ENCODE measurements around the gene ARFGEF2.
A peak's percentile ranks its signal among the peaks of the same experiment; 100 is the strongest.

ARFGEF2 gene

DNA sequence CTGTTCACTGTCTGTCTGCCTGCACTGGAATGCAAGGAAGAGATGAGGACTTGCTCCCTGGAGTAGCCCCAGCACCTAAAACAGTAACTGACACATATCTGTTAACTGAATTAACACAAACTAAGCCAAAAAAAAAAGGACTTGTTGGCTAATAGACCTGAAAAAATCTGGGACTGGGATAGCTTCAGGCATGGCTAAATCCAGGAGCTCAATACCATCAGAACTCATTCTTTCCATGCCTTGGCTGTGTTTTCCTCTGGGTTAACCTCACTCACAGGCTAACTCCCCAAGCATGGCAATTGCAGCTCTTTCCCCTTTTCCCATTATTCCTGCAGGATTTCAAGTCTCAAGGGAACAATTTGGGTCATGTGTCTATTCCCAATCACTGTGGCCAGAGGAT is 21.6 kb upstream of the ARFGEF2 start:
- no peak for DNase-seq (ENCODE audit: low spot score)

DNA sequence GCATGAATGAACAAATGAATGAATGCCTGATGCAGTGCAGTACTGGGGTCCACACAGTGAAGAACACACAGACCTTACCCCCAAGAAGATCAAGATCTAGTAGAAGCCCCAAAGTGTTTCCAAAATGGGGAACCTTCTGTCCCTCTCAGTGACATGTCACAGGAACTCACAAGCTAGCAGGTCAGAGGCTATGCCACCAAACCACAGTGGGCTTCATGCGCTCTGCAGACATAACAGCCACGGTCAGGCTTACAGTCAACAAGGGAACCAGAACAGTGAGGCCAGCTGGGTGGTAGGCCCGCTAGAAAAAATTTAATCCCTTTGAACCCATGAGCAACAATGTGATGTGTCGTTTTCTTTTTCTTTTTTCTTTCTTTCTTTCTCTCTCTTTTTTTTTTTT is 20.2 kb upstream of the ARFGEF2 start:
- no peak for DNase-seq (ENCODE audit: low spot score)

GRCh38 chr20:48903705-48904104 is 17.8 kb upstream of the ARFGEF2 start:
- DNase-seq (ENCODE audit: low spot score) = no peak

- DNase-seq (ENCODE audit: low spot score) = peak; percentile 76
These were observed 16.8 kb upstream of the ARFGEF2 start for GRCh38 chr20:48904566-48905296.

- DNase-seq (ENCODE audit: low spot score) = no peak
These were observed 16.2 kb upstream of the ARFGEF2 start for GRCh38 chr20:48905297-48905647.

- DNase-seq (ENCODE audit: low spot score) = no peak
These were observed 15.2 kb upstream of the ARFGEF2 start for GRCh38 chr20:48906221-48906877.

DNA sequence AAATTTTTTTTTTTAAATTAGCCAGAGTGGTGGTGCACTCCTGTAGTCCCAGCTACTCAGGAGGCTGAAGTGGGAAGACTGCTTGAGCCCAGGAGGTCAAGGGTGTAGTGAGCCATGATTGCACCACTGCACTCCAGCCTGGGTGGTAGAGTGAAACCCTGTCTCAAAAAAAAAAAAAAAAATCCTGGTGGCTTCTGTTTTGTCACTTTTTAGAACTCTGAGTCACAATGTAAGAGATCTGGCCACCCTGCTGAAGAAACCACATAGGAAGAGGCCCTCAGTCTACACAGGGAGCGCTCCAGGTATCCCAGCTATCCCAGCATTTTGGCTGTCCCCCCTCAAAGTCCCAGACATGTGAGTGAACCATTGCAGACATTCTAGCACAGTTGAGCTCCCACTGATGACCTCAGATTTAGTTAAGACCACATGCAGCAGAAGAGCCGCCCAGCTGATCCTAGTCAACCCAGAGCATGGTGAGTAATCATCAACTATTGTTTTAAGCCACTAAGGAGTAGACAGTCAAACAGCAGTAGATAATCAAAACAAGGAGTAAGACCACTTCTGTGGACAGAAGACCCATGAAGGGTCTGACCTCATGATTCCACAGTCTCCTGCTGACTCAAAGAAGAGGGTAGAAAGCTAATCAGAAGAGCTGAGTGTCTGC is 12.7 kb upstream of the ARFGEF2 start:
- DNase-seq (ENCODE audit: low spot score) = no peak

DNA sequence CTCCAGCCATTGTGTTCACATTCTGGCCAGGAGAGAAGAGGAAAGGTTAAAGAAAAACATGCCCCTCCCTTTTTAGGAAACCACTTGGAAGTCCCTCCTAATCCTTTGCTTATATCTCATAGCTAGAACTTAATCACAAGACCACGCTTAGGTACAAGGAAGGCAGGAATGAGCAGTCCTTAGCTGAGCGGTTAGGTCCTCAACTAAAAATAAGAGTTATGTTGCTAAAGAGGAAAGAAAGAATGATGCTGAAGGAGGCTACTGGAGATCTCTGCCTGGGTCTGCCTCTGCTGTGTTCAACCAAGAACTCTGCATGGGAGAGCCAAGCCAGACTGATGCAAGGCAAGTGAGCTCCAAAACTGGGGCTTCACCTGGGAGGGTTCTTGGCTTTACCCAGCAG is 11.6 kb upstream of the ARFGEF2 start:
- no peak for DNase-seq (ENCODE audit: low spot score)

- no peak for DNase-seq (ENCODE audit: low spot score)
These were observed 11.1 kb upstream of the ARFGEF2 start for GRCh38 chr20:48910347-48910781.

GRCh38 chr20:48912065-48912464 is 9.4 kb upstream of the ARFGEF2 start:
- DNase-seq (ENCODE audit: low spot score) = no peak

DNA sequence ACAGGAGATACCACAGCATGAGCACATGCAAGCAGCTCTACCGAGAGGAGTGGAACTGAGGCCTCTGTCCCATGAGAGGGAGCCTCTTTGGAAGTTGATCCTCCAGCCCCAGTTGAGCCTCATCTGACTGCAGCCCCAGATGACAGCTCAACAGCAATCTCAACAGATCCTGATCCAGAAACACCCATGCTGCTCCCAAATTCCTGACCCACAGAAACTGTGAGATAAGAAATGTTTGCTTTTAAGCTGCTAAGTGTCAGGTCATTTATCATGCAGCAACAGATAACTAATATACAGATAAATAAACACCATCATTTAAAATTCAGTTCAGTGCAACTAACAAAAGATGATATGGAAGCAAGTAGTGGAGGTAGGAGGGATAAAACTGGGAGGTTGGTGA is 4.8 kb upstream of the ARFGEF2 start:
- DNase-seq (ENCODE audit: low spot score) = no peak

DNA sequence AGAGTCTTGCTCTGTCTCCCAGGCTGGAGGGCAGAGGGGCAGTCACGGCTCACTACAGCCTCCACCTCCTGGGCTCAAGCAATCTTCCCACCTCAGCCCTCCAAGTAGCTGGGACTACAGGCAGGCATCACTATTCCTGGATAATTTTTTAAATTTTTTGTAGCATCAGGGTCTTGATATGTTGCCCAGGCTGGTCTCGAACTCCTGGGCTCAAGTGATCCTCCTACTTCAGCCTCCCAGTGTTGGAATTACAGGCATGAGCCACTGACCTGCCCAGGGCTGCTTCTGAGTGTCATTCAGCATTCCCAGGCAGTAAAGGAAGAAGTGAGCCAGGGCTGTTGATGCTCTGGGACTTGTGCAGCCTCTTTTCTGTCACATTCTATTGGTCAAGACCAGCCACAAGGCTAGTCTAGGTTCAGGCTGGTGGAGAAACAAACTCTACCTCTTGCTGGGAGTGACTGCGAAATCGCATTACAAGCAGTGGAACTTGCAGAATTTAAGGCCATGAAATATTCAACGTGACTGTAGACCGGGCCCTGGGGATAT is 2.1 kb upstream of the ARFGEF2 start:
- no peak for DNase-seq (ENCODE audit: low spot score)

- DNase-seq (ENCODE audit: low spot score) = no peak
These were observed 1.5 kb upstream of the ARFGEF2 start for GRCh38 chr20:48919882-48920526.

GRCh38 chr20:48920527-48921167 is 864 bp upstream of the ARFGEF2 start:
- DNase-seq (ENCODE audit: low spot score) = no peak

- DNase-seq (ENCODE audit: low spot score) = peak; percentile 85
These were observed 641 bp downstream of the ARFGEF2 start for GRCh38 chr20:48921883-48922820.

- no peak for DNase-seq (ENCODE audit: low spot score)
These were observed 1.7 kb downstream of the ARFGEF2 start for GRCh38 chr20:48923149-48923718.

DNA sequence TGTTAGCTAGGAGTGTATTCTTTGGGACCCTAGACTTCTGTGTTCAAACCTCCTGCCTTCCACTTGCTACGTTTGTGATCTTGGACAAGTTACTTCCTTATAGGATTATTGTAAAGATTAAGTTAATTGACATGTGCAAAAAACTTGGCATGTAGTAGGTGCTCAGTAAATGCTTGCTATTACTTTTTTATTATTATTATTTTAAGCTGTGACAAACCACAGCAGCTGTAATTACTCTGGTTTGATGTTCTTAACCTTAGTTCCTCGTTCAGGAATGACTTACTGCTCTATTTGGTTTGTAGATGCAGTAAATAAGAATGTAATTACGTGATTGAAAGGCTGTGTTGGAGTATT is 3.2 kb downstream of the ARFGEF2 start:
- no peak for DNase-seq (ENCODE audit: low spot score)

GRCh38 chr20:48926267-48926666 is 4.8 kb downstream of the ARFGEF2 start:
- no peak for DNase-seq (ENCODE audit: low spot score)

DNA sequence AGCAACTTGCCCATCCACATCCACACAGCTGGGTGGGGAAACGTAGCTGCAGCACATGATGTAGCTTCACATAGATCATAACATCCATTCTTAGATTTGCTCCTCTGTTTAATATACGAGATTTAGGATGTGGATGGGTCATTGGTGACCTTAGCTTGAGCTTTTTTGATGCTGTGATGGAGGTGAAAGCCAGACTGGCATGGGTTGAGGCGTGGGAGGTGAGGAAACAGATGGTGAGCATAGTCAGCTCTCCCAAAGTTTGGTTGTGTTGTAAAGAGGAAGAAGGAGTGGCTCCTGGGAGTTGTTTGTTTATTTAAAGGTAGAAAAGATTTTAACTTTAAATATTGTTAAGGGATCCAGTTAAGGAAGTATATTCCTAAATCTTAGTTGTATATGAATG is 5.3 kb downstream of the ARFGEF2 start:
- DNase-seq (ENCODE audit: low spot score) = no peak

DNA sequence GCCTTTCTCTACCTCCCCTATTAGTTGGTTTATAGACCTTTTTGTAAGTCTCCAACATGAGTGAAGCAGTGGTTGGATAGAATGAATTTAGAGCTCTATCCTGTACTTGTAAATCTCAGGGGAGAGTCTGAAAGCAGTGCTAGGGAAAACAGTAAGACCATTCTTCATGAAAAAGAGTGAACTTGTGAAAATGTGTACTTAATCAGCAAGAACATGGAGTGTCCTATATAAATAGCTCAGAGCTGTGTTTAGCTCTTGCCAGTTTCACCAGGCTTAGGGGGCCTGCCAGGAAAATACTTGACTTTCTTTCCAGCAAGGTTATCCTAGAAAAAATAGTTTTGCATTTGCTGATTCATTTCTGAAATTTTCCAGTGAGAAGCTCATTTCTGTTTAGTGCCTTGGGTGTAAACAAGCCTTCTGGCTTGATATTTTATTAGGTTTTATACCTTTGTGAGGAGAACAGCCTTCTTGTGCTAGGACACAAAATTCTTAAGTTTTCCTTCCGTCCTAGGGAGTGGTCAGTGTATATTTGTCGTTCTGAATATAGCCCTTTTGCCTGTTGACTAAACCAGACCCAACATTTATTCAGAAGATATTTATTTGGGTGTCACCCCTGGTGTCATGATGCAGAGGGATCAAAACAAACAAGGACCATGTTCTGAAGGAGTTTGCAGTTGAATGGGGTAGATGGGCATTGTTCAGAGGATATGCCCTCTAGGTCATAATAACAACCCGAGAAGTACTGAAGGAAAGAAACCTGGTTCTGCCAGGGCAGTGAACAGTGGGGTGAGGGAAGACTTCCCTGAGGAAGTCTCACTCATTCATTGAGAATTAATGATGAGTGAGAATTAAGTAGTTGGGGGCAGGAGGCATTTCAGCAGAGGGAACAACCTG is 7.6 kb downstream of the ARFGEF2 start:
- no peak for DNase-seq (ENCODE audit: low spot score)

Measured in SW480 (cell line).